H7 (cell line): Measurements from ENCODE around the gene RAF1. TPM values are rescaled to one million over a fixed set of nuclear protein-coding genes. Genes with fewer than 3 reads are reported as not detected.
A peak's percentile ranks its signal among the peaks of the same experiment; 100 is the strongest.
"Not testable (repeated sequence)": the region's sequence is repeated elsewhere in the genome, so short reads cannot be mapped to it uniquely, and the experiment has no call there.

ENCODE experiments used
- DNase-seq: peaks from one replicate; pipeline ENCODE4 v3.0.0; 2012
- H3K27me3 ChIP-seq: 2 replicates; pipeline ENCODE4 v1.6.0; 2011; ENCODE audit warnings: mild to moderate bottlenecking, low read length; ENCODE audit not compliant: control insufficient read depth, insufficient read depth
- H3K36me3 ChIP-seq: replicated peaks from 2 replicates; pipeline ENCODE4 v1.5.1; 2011; ENCODE audit warnings: low read length; ENCODE audit not compliant: control insufficient read depth, insufficient read depth
- H3K4me3 ChIP-seq: 2 replicates; pipeline ENCODE4 v1.5.1; 2011; ENCODE audit warnings: low read depth, mild to moderate bottlenecking, control low read depth, low read length, moderate library complexity; ENCODE audit not compliant: insufficient read depth
- total RNA-seq: library from RNA; depleted of rRNA; stranded (reverse); fragments of >200 nt; shearing (Covaris generic); gene quantifications from 2 replicates; pipeline ENCODE4 v1.2.3, GENCODE V29; 2014

Gene RAF1
- total RNA-seq, 1 experiment from 2014 or later, result 158 TPM

GRCh38 chr3:12633108-12633507 lies 30.8 kb downstream of the RAF1 start:
- Histone ChIP-seq H3K36me3 (no peaks in the 10 kb centered on the region), H3K27me3 (no peaks in the 10 kb centered on the region), H3K4me3 (no peak overlapping the region)
- no peak for DNase-seq

- H3K4me3 ChIP-seq, result no peak overlapping the region
- H3K27me3 ChIP-seq, result no peaks in the 10 kb centered on the region
- no peak for DNase-seq
- no peaks in the 10 kb centered on the region for H3K36me3 ChIP-seq
These were observed 31.4 kb downstream of the RAF1 start for GRCh38 chr3:12632523-12632922.

GRCh38 chr3:12630843-12631242 lies 33.1 kb downstream of the RAF1 start:
- H3K36me3 ChIP-seq, H3K4me3 ChIP-seq, H3K27me3 ChIP-seq, DNase-seq: not testable (repeated sequence)

GRCh38 chr3:12630292-12630691 lies 33.6 kb downstream of the RAF1 start:
- Histone ChIP-seq H3K27me3 (no peaks in the 10 kb centered on the region), H3K36me3 (no peaks in the 10 kb centered on the region), H3K4me3 (no peak overlapping the region)
- no peak for DNase-seq

- no peaks in the 10 kb centered on the region for H3K36me3 ChIP-seq
- no peak for DNase-seq
- no peaks in the 10 kb centered on the region for H3K27me3 ChIP-seq
- no peak overlapping the region for H3K4me3 ChIP-seq
These were observed 34.4 kb downstream of the RAF1 start for GRCh38 chr3:12629560-12629959.

- H3K4me3 ChIP-seq, result no peak overlapping the region
- H3K27me3 ChIP-seq, result no peaks in the 10 kb centered on the region
- H3K36me3 ChIP-seq, result no peaks in the 10 kb centered on the region
- DNase-seq, result no peak
These were observed 35.1 kb downstream of the RAF1 start for GRCh38 chr3:12628813-12629212.

GRCh38 chr3:12627370-12627769 lies 36.5 kb downstream of the RAF1 start:
- Histone ChIP-seq H3K4me3 (no peak overlapping the region), H3K27me3 (no peaks in the 10 kb centered on the region), H3K36me3 (no peaks in the 10 kb centered on the region)
- no peak for DNase-seq

GRCh38 chr3:12624964-12625363 lies 39.0 kb downstream of the RAF1 start:
- H3K4me3 ChIP-seq, DNase-seq, H3K27me3 ChIP-seq, H3K36me3 ChIP-seq: not testable (repeated sequence)

- no peaks in the 10 kb centered on the region; the same call in 1 of the 2 replicates for H3K36me3 ChIP-seq
- no peak for DNase-seq
- H3K27me3 ChIP-seq, result no peaks in the 10 kb centered on the region
- no peak overlapping the region for H3K4me3 ChIP-seq
These were observed 39.9 kb downstream of the RAF1 start for GRCh38 chr3:12624056-12624455.

- no peak overlapping the region for H3K4me3 ChIP-seq
- peaks cover 2% of the 10 kb centered on the region for H3K36me3 ChIP-seq
- no peak for DNase-seq
- H3K27me3 ChIP-seq, result no peaks in the 10 kb centered on the region
These were observed 41.6 kb downstream of the RAF1 start for GRCh38 chr3:12622335-12622734.

- H3K4me3 ChIP-seq, result no peak overlapping the region
- peaks cover 3% of the 10 kb centered on the region for H3K36me3 ChIP-seq
- DNase-seq, result no peak
- H3K27me3 ChIP-seq, result no peaks in the 10 kb centered on the region
These were observed 43.2 kb downstream of the RAF1 start for GRCh38 chr3:12620729-12621128.

- Histone ChIP-seq H3K4me3 (no peak overlapping the region), H3K36me3 (peaks cover 3% of the 10 kb centered on the region)
- DNase-seq, result no peak
These were observed 43.6 kb downstream of the RAF1 start for GRCh38 chr3:12620305-12620704.

GRCh38 chr3:12618426-12618825 lies 45.5 kb downstream of the RAF1 start:
- no peaks in the 10 kb centered on the region for H3K27me3 ChIP-seq
- peaks cover 3% of the 10 kb centered on the region for H3K36me3 ChIP-seq
- DNase-seq, result no peak
- H3K4me3 ChIP-seq, result no peak overlapping the region

More at GRCh38 chr3:12620305-12620704, 43.6 kb downstream of the RAF1 start:
- H3K27me3 ChIP-seq, result no peaks in the 10 kb centered on the region

- Histone ChIP-seq H3K4me3 (no peak overlapping the region), H3K27me3 (no peaks in the 10 kb centered on the region), H3K36me3 (peaks cover 4% of the 10 kb centered on the region)
- no peak for DNase-seq
These were observed 48.7 kb downstream of the RAF1 start for GRCh38 chr3:12615266-12615665.

GRCh38 chr3:12613250-12613649 lies 50.7 kb downstream of the RAF1 start:
- Histone ChIP-seq H3K4me3 (no peak overlapping the region), H3K36me3 (peaks cover 5% of the 10 kb centered on the region), H3K27me3 (no peaks in the 10 kb centered on the region)
- DNase-seq, result peak; percentile 37

- Histone ChIP-seq H3K36me3 (peaks cover 8% of the 10 kb centered on the region), H3K27me3 (no peaks in the 10 kb centered on the region), H3K4me3 (no peak overlapping the region)
- no peak for DNase-seq
These were observed 51.2 kb downstream of the RAF1 start for GRCh38 chr3:12612514-12613226.
